Tibial nerve (tissue), 4 donors: ENCODE data around the gene BTBD9. TPM values are rescaled to one million over a fixed set of nuclear protein-coding genes. Genes with fewer than 3 reads are reported as not detected.

Experiments
- DNase-seq, 2 donors: peaks; one replicate each; pipeline ENCODE4 v3.0.0-alpha.2; 2019; ENCODE audit warnings: low spot score in 2 of 2
- H3K27ac ChIP-seq, 4 donors: fragments of 200-600 bp; sonication (generic) in 3 of 4; one replicate each; pipeline ENCODE4 v1.5.1; 2017 to 2019; ENCODE audit warnings: mild to moderate bottlenecking in 1 of 4
- H3K27me3 ChIP-seq, 2 donors: fragments of 200-600 bp; sonication (generic) in 1 of 2; one replicate each; pipeline versions ENCODE4 v1.5.1 to v1.6.0; 2017 to 2019
- H3K36me3 ChIP-seq, 3 donors: fragments of 200-600 bp; sonication (generic); one replicate each; pipeline ENCODE4 v1.5.1; 2018 to 2019
- H3K4me1 ChIP-seq, 4 donors: fragments of 200-600 bp; sonication (generic) in 3 of 4; one replicate each; pipeline ENCODE4 v1.5.1; 2017 to 2019
- H3K4me3 ChIP-seq, 4 donors: fragments of 200-600 bp; sonication (generic) in 3 of 4; one replicate each; pipeline ENCODE4 v1.5.1; 2017 to 2019; ENCODE audit warnings: mild to moderate bottlenecking in 1 of 4, moderate library complexity in 1 of 4
- H3K9me3 ChIP-seq, 4 donors: fragments of 200-600 bp; sonication (generic) in 3 of 4; one replicate each; pipeline ENCODE4 v1.5.1; 2017 to 2019
- EP300 ChIP-seq, 2 donors: sonication (generic); formaldehyde crosslinking; IDR thresholded peaks; one replicate each; pipeline ENCODE4 v1.6.1; 2017; ENCODE audit warnings: antibody characterized with exemption in 2 of 2, mild to moderate bottlenecking in 1 of 2
- POLR2A ChIP-seq, 2 donors: fragments of 450-650 bp; IDR thresholded peaks; one replicate each; pipeline ENCODE4 v1.6.1; 2017; ENCODE audit warnings: antibody characterized with exemption in 2 of 2, mild to moderate bottlenecking in 2 of 2, moderate library complexity in 2 of 2
- WGBS, 2 donors: methylation state at CpG; one replicate each; pipeline ENCODE4 v1.1.5; 2018; 5-methylcytosine and 5-hydroxymethylcytosine counted together
- total RNA-seq, 4 donors: library from RNA; depleted of rRNA; stranded (reverse); fragments of >200 nt; gene quantifications; one replicate each; pipeline ENCODE4 v1.1.0, GENCODE V29; 2016
- TF ChIP-seq, protein P1 (sequence below), 5 experiments: fragments of 200-600 bp in 3 of 5; fragments of 450-650 bp in 2 of 5; sonication (generic) in 3 of 5; IDR thresholded peaks; one replicate each; pipeline ENCODE4 v1.5.1; 2016 to 2019; ENCODE audit warnings: antibody characterized with exemption in 5 of 5, mild to moderate bottlenecking in 3 of 5, moderate library complexity in 2 of 5

The BTBD9 gene
- total RNA-seq, 4 donors from 2014 or later: 7.5 to 23.9 (median 10.7) TPM

- 65 to 67% methylated on average over 3 of the region's 3 CpGs for WGBS, 2 donors
Observed at GRCh38 chr6:38572186-38572813, 67.4 kb downstream of the BTBD9 start.

DNA sequence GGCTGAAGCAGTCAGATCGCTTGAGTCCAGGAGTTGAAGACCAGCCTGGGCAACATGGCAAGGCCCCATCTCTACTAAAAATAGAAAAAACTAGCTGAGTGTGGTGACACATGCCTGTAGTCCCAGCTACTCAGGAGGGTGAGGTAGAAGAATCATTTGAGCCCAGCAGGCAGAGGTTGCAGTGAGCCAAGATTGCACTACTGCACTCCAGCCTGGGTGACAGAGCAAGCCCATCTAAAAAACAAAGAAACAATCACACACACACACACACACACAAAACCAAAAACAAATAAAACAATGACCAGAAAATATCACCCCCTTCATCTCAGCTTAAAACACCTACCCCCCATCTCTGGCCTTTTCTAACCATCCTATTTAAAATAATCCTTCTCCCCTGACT lies 68.0 kb downstream of the BTBD9 start:
- H3K4me3 ChIP-seq: no peak overlapping the region
- no peak for DNase-seq
- peaks cover 0 to 12% (median 0%) of the 10 kb centered on the region in 4 donors for H3K4me1 ChIP-seq
- 89 to 100% methylated on average over 1 of the region's 1 CpG for WGBS, 2 donors
- TF ChIP-seq EP300 (IDR thresholded peaks at IDR 0.05) (no peak), POLR2A (IDR thresholded peaks at IDR 0.05) (no peak)
- TF ChIP-seq, protein P1, sequence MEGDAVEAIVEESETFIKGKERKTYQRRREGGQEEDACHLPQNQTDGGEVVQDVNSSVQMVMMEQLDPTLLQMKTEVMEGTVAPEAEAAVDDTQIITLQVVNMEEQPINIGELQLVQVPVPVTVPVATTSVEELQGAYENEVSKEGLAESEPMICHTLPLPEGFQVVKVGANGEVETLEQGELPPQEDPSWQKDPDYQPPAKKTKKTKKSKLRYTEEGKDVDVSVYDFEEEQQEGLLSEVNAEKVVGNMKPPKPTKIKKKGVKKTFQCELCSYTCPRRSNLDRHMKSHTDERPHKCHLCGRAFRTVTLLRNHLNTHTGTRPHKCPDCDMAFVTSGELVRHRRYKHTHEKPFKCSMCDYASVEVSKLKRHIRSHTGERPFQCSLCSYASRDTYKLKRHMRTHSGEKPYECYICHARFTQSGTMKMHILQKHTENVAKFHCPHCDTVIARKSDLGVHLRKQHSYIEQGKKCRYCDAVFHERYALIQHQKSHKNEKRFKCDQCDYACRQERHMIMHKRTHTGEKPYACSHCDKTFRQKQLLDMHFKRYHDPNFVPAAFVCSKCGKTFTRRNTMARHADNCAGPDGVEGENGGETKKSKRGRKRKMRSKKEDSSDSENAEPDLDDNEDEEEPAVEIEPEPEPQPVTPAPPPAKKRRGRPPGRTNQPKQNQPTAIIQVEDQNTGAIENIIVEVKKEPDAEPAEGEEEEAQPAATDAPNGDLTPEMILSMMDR (IDR thresholded peaks at IDR 0.05): no peak
- H3K27ac ChIP-seq: no peak overlapping the region
- no peaks in the 10 kb centered on the region for H3K27me3 ChIP-seq
- H3K36me3 ChIP-seq: peaks cover 0 to 29% (median 0%) of the 10 kb centered on the region in 3 donors
- H3K9me3 ChIP-seq: no peaks in the 10 kb centered on the region

More at GRCh38 chr6:38572186-38572813, 67.4 kb downstream of the BTBD9 start:
- no peak for TF ChIP-seq POLR2A (IDR thresholded peaks at IDR 0.05)
- TF ChIP-seq EP300 (IDR thresholded peaks at IDR 0.05): no peak
- TF ChIP-seq, protein P1 (IDR thresholded peaks at IDR 0.05): no peak
- H3K4me3 ChIP-seq: no peak overlapping the region
- no peaks in the 10 kb centered on the region for H3K27me3 ChIP-seq
- no peak for DNase-seq
- H3K27ac ChIP-seq: no peak overlapping the region
- no peaks in the 10 kb centered on the region for H3K9me3 ChIP-seq
- peaks cover 0 to 11% (median 0%) of the 10 kb centered on the region in 4 donors for H3K4me1 ChIP-seq
- peaks cover 0 to 35% (median 0%) of the 10 kb centered on the region in 3 donors for H3K36me3 ChIP-seq

GRCh38 chr6:38570750-38571149 lies 69.0 kb downstream of the BTBD9 start:
- peaks cover 0 to 12% (median 0%) of the 10 kb centered on the region in 4 donors for H3K4me1 ChIP-seq
- peaks cover 0 to 19% (median 0%) of the 10 kb centered on the region in 3 donors for H3K36me3 ChIP-seq
- no peak overlapping the region for H3K4me3 ChIP-seq
- TF ChIP-seq, protein P1 (IDR thresholded peaks at IDR 0.05): peak in 2 of 5 experiments; percentile 14 to 16
- TF ChIP-seq POLR2A (IDR thresholded peaks at IDR 0.05) (no peak), EP300 (IDR thresholded peaks at IDR 0.05) (no peak)
- no peaks in the 10 kb centered on the region for H3K27me3 ChIP-seq
- 54 to 56% methylated on average over 2 of the region's 2 CpGs for WGBS, 2 donors
- no peak for DNase-seq
- H3K27ac ChIP-seq: no peak overlapping the region
- no peaks in the 10 kb centered on the region for H3K9me3 ChIP-seq

DNA sequence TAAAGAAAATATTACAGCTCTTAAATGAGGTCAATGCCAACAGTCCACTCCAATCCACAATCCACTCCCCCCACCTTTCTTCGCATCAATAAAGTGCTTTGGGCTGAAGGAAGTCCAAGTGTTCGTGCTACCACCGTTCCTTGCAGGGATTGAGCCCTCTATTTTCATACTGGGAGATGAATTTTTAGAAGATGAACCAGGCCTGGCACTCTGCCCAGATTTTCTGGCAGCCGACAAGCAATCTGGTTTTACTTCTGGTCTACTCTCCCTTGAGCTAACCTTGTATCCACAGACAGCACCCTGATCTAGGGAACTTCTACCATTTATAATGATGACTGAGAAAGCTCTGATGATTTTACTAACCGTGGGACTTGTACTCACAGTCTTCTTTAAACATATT lies 72.3 kb downstream of the BTBD9 start:
- TF ChIP-seq POLR2A (IDR thresholded peaks at IDR 0.05) (no peak), EP300 (IDR thresholded peaks at IDR 0.05) (no peak)
- TF ChIP-seq, protein P1 (IDR thresholded peaks at IDR 0.05): no peak
- H3K4me3 ChIP-seq: no peak overlapping the region
- peaks cover 0 to 3% (median 0%) of the 10 kb centered on the region in 3 donors for H3K36me3 ChIP-seq
- DNase-seq: peak; percentile 50
- peaks cover 0 to 12% (median 0%) of the 10 kb centered on the region in 4 donors for H3K4me1 ChIP-seq
- H3K27me3 ChIP-seq: no peaks in the 10 kb centered on the region
- WGBS, 2 donors: 26 to 36% methylated on average over 5 of the region's 5 CpGs
- no peak overlapping the region for H3K27ac ChIP-seq
- no peaks in the 10 kb centered on the region for H3K9me3 ChIP-seq

- WGBS, 2 donors: 82% methylated on average over 6 of the region's 6 CpGs
Observed at GRCh38 chr6:38566295-38567030, 73.3 kb downstream of the BTBD9 start.

More at GRCh38 chr6:38566295-38567030, 73.3 kb downstream of the BTBD9 start:
- H3K27me3 ChIP-seq: no peaks in the 10 kb centered on the region
- H3K36me3 ChIP-seq: peaks cover 0 to under 1% (median 0%) of the 10 kb centered on the region in 3 donors
- no peak for DNase-seq
- no peak overlapping the region for H3K4me3 ChIP-seq
- TF ChIP-seq EP300 (IDR thresholded peaks at IDR 0.05): no peak
- no peak for TF ChIP-seq POLR2A (IDR thresholded peaks at IDR 0.05)
- TF ChIP-seq, protein P1 (IDR thresholded peaks at IDR 0.05): no peak
- H3K4me1 ChIP-seq: peaks cover 0 to 12% (median 0%) of the 10 kb centered on the region in 4 donors
- no peaks in the 10 kb centered on the region for H3K9me3 ChIP-seq
- H3K27ac ChIP-seq: no peak overlapping the region
